H1 (cell line): ENCODE results near the gene HSPA12A. TPM values are rescaled to one million over a fixed set of nuclear protein-coding genes. Genes with fewer than 3 reads are reported as not detected.

Source experiments
- CHD1 ChIP-seq: IDR thresholded peaks from 2 replicates; pipeline ENCODE4 v1.6.1; 2012; ENCODE audit warnings: low read depth, low read length, improper control_type of control experiment
- JUN ChIP-seq: IDR thresholded peaks from 2 replicates; pipeline ENCODE4 v1.6.1; 2011; ENCODE audit warnings: low read depth, mild to moderate bottlenecking, improper control_type of control experiment, low read length
- KDM1A ChIP-seq: fragments of 200-600, 300-600 bp; sonication (generic); IDR thresholded peaks from 2 replicates; pipeline ENCODE4 v1.7.1; 2016; ENCODE audit warnings: mild to moderate bottlenecking, low read length, borderline replicate concordance
- PHF8 ChIP-seq: fragments of 200-600 bp; sonication (generic); conservative IDR thresholded peaks from 2 replicates; pipeline ENCODE4 v1.7.1; 2012; ENCODE audit warnings: low read depth, mild to moderate bottlenecking, inconsistent platforms, low read length, moderate library complexity
- TCF12 ChIP-seq: IDR thresholded peaks from 2 replicates; pipeline ENCODE4 v1.6.1; 2011; ENCODE audit warnings: low read depth, mild to moderate bottlenecking, low read length
- polyA plus RNA-seq, 7 experiments: library from polyadenylated mRNA; depleted of rRNA in 3 of 7; stranded (reverse) in 5 of 7; unstranded in 2 of 7; fragments of >200 nt in 5 of 7; fragments of 200-250 nt in 2 of 7; gene quantifications; 1 replicate in 5 of 7; 2 replicates in 1 of 7; 4 replicates in 1 of 7; pipeline versions ENCODE4 v1.2.1 to v1.2.3, GENCODE V29; 2011 to 2013; ENCODE audit warnings: missing spikeins in 2 of 7, mixed read lengths in 2 of 7
- total RNA-seq: library from RNA; stranded (reverse); fragmentation: NEBNext Ultra II Directional; extraction: Animal tissue kit (Norgen Biotek cat#: 25700); gene quantifications from 2 replicates; pipeline ENCODE4 v1.2.1, GENCODE V29; 2021
- TF ChIP-seq, protein P1 (sequence below), 3 experiments: IDR thresholded peaks; 1 replicate in 2 of 3; 2 replicates in 1 of 3; pipeline versions ENCODE4 v1.5.1 to v1.6.1; 2011; ENCODE audit warnings: low read length in 3 of 3, mild to moderate bottlenecking in 3 of 3, inconsistent platforms in 2 of 3, low read depth in 1 of 3, moderate library complexity in 1 of 3; ENCODE audit not compliant: insufficient read depth in 1 of 3; ENCODE audit errors: control extremely low read depth in 1 of 3
- TF ChIP-seq, protein P2 (sequence below): IDR thresholded peaks from 2 replicates; pipeline ENCODE4 v1.6.1; 2012; ENCODE audit warnings: low read length, inconsistent platforms
- TF ChIP-seq, protein P3 (sequence below): IDR thresholded peaks from 2 replicates; pipeline ENCODE4 v1.6.1; 2012; ENCODE audit warnings: inconsistent platforms

Gene HSPA12A
- total and polyA plus RNA-seq, 2 of the 8 experiments (the other 6 are each of a cell fraction or from before 2014, with no cell fraction given) = 3.1 to 6.9 TPM

DNA sequence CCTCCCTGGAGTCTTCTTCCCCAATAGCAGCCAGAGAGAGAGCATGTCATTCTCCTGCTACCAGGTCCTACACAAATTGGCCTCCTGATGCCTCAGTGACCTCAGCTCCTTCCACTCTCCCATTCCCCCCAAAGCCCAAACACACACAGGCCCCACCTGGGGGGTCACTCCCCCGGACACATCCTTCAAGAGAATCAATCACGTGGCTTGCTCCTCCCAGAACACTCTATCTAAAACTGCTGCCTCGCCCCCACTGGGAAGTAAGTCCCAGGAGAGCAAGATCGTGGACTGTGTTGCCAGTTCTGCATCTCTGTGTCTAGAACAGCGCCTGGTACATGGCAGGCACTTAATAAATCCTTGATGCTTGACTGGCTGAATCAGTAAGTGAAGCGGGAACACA lies 2.5 kb upstream of the HSPA12A start (continued):
- TF ChIP-seq, protein P1, sequence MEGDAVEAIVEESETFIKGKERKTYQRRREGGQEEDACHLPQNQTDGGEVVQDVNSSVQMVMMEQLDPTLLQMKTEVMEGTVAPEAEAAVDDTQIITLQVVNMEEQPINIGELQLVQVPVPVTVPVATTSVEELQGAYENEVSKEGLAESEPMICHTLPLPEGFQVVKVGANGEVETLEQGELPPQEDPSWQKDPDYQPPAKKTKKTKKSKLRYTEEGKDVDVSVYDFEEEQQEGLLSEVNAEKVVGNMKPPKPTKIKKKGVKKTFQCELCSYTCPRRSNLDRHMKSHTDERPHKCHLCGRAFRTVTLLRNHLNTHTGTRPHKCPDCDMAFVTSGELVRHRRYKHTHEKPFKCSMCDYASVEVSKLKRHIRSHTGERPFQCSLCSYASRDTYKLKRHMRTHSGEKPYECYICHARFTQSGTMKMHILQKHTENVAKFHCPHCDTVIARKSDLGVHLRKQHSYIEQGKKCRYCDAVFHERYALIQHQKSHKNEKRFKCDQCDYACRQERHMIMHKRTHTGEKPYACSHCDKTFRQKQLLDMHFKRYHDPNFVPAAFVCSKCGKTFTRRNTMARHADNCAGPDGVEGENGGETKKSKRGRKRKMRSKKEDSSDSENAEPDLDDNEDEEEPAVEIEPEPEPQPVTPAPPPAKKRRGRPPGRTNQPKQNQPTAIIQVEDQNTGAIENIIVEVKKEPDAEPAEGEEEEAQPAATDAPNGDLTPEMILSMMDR (IDR thresholded peaks at IDR 0.05; ENCODE audit: control extremely low read depth in 1 of 3, insufficient read depth in 1 of 3, low read depth in 1 of 3, low read length in 3 of 3) = no peak
- TF ChIP-seq JUN (no peak), KDM1A (no peak), TCF12 (no peak), PHF8 (no peak), CHD1 (no peak)
- TF ChIP-seq, protein P2, sequence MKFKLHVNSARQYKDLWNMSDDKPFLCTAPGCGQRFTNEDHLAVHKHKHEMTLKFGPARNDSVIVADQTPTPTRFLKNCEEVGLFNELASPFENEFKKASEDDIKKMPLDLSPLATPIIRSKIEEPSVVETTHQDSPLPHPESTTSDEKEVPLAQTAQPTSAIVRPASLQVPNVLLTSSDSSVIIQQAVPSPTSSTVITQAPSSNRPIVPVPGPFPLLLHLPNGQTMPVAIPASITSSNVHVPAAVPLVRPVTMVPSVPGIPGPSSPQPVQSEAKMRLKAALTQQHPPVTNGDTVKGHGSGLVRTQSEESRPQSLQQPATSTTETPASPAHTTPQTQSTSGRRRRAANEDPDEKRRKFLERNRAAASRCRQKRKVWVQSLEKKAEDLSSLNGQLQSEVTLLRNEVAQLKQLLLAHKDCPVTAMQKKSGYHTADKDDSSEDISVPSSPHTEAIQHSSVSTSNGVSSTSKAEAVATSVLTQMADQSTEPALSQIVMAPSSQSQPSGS = no peak
- TF ChIP-seq, protein P3, sequence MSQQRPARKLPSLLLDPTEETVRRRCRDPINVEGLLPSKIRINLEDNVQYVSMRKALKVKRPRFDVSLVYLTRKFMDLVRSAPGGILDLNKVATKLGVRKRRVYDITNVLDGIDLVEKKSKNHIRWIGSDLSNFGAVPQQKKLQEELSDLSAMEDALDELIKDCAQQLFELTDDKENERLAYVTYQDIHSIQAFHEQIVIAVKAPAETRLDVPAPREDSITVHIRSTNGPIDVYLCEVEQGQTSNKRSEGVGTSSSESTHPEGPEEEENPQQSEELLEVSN = no peak
